Right atrium auricular region (tissue), 2 donors: ENCODE results near the gene TSPAN32. TPM values are rescaled to one million over a fixed set of nuclear protein-coding genes. Genes with fewer than 3 reads are reported as not detected.

Source experiments
- DNase-seq: peaks from one replicate; pipeline ENCODE4 v3.0.0-alpha.2; 2019; ENCODE audit warnings: low spot score
- H3K27ac ChIP-seq, 2 donors: fragments of 200-600 bp; sonication (generic); 1 replicate in 1 of 2; 2 replicates in 1 of 2; pipeline ENCODE4 v1.5.1; 2016 to 2019
- H3K27me3 ChIP-seq, 2 donors: fragments of 200-600 bp; sonication (generic); one replicate each; pipeline versions ENCODE4 v1.5.1 to v1.6.0; 2017 to 2019
- H3K36me3 ChIP-seq: fragments of 200-600 bp; sonication (generic); one replicate; pipeline ENCODE4 v1.5.1; 2016
- H3K4me1 ChIP-seq, 2 donors: fragments of 200-600 bp; sonication (generic); one replicate each; pipeline versions ENCODE4 v1.5.1 to v1.6.0; 2017 to 2019
- H3K4me3 ChIP-seq, 2 donors: fragments of 200-600 bp; sonication (generic); 1 replicate in 1 of 2; 2 replicates in 1 of 2; pipeline ENCODE4 v1.5.1; 2017 to 2019; ENCODE audit warnings: mild to moderate bottlenecking in 1 of 2, moderate library complexity in 1 of 2
- H3K9me3 ChIP-seq, 2 donors: fragments of 200-600 bp; sonication (generic); one replicate each; pipeline ENCODE4 v1.5.1; 2019
- CTCF ChIP-seq, 2 donors: fragments of 200-600 bp; sonication (generic); IDR thresholded peaks; one replicate each; pipeline ENCODE4 v1.5.1; 2019; ENCODE audit warnings: antibody characterized with exemption in 2 of 2
- total RNA-seq, 2 donors: library from RNA; depleted of rRNA; stranded (reverse); fragments of >200 nt; gene quantifications; one replicate each; pipeline ENCODE4 v1.1.0, GENCODE V29; 2016

Gene TSPAN32
- total RNA-seq, 2 donors from 2014 or later = 2.6 to 15.2 TPM

DNA sequence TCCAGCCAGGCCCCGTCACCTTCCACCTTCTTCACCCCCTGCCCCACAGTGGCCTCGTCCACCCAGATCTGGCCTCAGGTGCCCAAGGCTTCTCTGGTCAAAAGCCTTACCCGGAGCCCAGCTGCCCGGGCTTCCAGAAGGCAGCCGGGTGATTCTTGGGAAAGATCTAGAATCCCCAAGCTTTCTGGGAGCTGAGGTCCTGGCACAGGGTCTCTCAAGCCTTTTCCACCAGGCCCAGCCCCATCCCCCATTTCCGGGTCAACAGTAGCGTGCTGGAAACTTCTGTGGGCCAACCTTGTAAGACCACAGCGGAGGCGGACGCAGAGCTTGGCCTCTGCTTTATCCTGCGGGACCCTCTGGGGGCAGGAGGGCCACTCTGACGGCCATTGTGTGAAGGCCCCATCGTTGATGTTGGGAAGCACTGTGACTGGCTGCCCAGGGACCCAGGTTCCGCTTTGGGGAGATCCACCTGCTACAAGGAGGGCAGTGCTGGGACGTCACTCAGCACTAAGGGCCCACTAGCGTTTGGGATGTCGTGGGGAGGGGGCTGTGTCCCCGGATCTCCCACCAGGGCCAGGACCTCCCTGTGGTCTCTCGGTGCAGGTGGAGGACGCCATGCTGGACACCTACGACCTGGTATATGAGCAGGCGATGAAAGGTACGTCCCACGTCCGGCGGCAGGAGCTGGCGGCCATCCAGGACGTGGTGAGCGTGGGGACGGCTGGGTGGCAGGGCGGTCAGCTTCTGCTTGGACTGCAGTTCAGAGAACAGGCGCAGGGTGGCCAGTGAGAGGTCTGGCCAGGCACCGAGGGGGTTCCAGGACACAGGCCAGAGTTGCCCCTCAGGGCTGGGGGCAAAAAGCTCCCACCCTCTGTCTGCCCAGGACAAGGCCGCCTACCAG lies 11.5 kb downstream of the TSPAN32 start:
- peak overlapping the region; percentile 85 to 92 for H3K27ac ChIP-seq
- DNase-seq = no peak
- H3K4me3 ChIP-seq = no peak overlapping the region
- no peaks in the 10 kb centered on the region for H3K27me3 ChIP-seq
- TF ChIP-seq CTCF (IDR thresholded peaks at IDR 0.05) = peak in 1 of 2 donors; percentile 48
- H3K36me3 ChIP-seq = no peaks in the 10 kb centered on the region
- no peaks in the 10 kb centered on the region for H3K9me3 ChIP-seq
- peaks cover 0 to 42% of the 10 kb centered on the region in 2 donors for H3K4me1 ChIP-seq

DNA sequence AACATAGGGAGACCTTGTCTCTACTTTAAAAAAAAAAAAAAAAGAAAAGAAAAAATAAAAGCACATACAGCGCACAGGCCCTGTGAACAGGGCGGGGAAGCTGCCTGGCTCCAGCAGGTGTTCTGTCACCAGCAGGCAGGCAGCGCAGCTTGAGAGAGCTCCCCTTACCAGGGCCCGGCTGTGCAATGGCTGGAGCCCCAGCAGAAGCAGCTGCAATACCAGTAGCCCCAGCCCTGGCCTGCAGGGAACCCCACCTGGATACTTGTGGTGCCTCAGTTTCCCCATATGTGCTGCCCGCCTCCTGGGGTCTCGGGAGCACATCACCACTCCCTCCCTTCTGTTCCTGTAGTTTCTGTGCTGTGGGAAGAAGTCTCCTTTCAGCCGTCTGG lies 12.3 kb downstream of the TSPAN32 start:
- no peak for TF ChIP-seq CTCF (IDR thresholded peaks at IDR 0.05)
- Histone ChIP-seq H3K27ac (peak overlapping the region; percentile 85 to 92), H3K4me1 (peaks cover 0 to 42% of the 10 kb centered on the region in 2 donors), H3K36me3 (no peaks in the 10 kb centered on the region), H3K9me3 (no peaks in the 10 kb centered on the region), H3K27me3 (no peaks in the 10 kb centered on the region), H3K4me3 (no peak overlapping the region)
- no peak for DNase-seq

DNA sequence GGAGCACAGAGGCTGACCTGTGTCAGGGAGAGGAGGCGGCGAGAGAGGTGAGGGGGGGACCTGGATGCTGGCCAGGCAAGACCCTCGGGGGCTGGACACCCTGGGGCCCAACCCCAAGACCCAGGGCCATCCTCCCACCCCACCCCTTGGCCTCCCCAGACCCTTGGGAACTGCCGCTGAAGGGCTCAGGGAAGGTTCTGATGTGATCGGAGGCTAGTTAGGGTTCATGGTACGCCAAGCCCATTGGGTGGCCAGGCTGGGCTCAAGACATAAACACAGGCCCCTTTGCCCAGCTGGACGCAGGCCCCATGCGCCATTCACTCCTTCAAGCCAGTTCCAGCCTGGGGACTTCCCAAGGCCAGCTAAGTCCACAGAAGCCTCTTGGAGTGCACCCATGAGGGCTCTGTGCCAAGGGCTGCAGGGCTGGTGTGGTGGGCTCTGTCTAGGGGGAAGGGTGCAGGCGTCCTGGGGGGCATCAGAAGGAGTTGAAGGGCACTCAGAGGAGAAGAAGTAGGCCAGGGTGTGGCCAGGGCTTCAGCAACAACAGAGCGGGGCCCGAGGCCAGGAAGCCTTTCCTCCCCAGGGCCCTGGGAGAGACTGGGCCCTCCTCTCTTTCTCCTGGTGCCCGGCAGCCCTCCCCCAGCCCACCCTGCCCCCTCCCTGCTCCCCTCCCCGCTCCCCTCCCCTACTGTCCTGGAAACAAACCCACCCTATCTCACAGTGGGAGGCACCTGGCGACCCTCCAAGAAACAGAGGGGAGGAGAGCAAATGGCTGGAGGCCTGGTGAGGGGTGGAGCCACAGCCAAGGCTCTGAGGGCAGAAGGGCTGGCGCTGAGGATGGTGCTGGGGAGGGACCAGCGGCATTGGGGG lies 12.9 kb downstream of the TSPAN32 start:
- H3K4me3 ChIP-seq = peak overlapping the region in 1 of 2 donors; percentile 34
- H3K9me3 ChIP-seq = no peaks in the 10 kb centered on the region
- TF ChIP-seq CTCF (IDR thresholded peaks at IDR 0.05) = no peak
- H3K36me3 ChIP-seq = no peaks in the 10 kb centered on the region
- peak overlapping the region; percentile 85 to 92 for H3K27ac ChIP-seq
- H3K27me3 ChIP-seq = no peaks in the 10 kb centered on the region
- peak; percentile 90 for DNase-seq
- peaks cover 0 to 42% of the 10 kb centered on the region in 2 donors for H3K4me1 ChIP-seq

- H3K36me3 ChIP-seq = no peaks in the 10 kb centered on the region
- no peak for DNase-seq
These were observed 13.8 kb downstream of the TSPAN32 start for GRCh38 chr11:2315395-2316168.

More at GRCh38 chr11:2315395-2316168, 13.8 kb downstream of the TSPAN32 start:
- TF ChIP-seq CTCF (IDR thresholded peaks at IDR 0.05) = no peak
- H3K4me1 ChIP-seq = peaks cover 0 to 42% of the 10 kb centered on the region in 2 donors
- no peaks in the 10 kb centered on the region for H3K9me3 ChIP-seq
- no peaks in the 10 kb centered on the region for H3K27me3 ChIP-seq
- H3K4me3 ChIP-seq = peak overlapping the region in 1 of 2 donors; percentile 34
- peak overlapping the region; percentile 85 to 92 for H3K27ac ChIP-seq
